Hematopoietic multipotent progenitor cell (in vitro differentiated cells): ENCODE data around the gene TELO2. TPM values are rescaled to one million over a fixed set of nuclear protein-coding genes. Genes with fewer than 3 reads are reported as not detected.
A peak's percentile ranks its signal among the peaks of the same experiment; 100 is the strongest.

Experiments
- DNase-seq, 3 donors: peaks; one replicate each; pipeline ENCODE4 v3.0.0-alpha.2; 2011 to 2015; ENCODE audit warnings: low read depth in 2 of 3, low spot score in 2 of 3
- total RNA-seq: library from RNA; depleted of rRNA; stranded (reverse); fragments of >200 nt; gene quantifications from one replicate; pipeline ENCODE4 v1.2.3, GENCODE V29; 2012

TELO2 gene
- total RNA-seq, 1 donor = 33.7 TPM

GRCh38 chr16:1533443-1533951, 40.3 kb downstream of the TELO2 start, which contains the start of gene TMEM204:
Gene TMEM204 (plus strand): TSS chr16:1533666. CDS start chr16:1534276, 610 bp downstream.
- DNase-seq = no peak

DNA sequence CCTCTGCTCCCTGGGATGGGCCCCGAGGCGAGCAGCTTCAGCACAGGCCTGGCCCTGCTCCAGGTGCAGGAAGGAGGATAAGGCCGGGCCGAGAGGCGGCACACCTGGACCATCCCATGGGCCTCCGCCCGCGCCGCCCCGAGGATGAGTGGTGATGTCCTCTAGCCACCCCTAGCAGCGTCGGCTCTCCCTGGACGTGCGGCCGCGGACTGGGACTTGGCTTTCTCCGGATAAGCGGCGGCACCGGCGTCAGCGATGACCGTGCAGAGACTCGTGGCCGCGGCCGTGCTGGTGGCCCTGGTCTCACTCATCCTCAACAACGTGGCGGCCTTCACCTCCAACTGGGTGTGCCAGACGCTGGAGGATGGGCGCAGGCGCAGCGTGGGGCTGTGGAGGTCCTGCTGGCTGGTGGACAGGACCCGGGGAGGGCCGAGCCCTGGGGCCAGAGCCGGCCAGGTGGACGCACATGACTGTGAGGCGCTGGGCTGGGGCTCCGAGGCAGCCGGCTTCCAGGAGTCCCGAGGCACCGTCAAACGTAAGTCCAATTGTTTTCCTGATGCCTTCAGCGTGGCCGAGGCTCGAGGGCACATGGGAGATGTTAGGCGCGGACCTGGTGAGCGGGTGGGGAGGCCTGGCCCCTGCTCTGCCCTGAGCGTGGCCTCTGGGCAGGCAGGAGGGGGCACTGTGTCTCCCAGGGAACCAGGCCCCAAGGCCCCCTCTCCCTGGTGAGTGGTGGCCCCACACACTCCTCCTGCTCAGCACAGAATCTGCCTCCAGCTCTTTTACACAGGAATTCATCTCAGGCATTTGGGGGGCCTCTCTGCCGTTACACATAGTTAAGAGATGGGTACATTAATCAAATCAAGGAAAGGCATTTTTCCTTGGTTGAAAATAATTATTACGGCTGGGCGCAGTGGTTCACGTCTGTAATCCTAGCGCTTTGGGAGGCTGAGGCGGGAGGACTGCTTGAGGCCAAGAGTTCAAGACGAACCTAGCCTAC, 41.2 kb downstream of the TELO2 start:
- no peak for DNase-seq

DNA sequence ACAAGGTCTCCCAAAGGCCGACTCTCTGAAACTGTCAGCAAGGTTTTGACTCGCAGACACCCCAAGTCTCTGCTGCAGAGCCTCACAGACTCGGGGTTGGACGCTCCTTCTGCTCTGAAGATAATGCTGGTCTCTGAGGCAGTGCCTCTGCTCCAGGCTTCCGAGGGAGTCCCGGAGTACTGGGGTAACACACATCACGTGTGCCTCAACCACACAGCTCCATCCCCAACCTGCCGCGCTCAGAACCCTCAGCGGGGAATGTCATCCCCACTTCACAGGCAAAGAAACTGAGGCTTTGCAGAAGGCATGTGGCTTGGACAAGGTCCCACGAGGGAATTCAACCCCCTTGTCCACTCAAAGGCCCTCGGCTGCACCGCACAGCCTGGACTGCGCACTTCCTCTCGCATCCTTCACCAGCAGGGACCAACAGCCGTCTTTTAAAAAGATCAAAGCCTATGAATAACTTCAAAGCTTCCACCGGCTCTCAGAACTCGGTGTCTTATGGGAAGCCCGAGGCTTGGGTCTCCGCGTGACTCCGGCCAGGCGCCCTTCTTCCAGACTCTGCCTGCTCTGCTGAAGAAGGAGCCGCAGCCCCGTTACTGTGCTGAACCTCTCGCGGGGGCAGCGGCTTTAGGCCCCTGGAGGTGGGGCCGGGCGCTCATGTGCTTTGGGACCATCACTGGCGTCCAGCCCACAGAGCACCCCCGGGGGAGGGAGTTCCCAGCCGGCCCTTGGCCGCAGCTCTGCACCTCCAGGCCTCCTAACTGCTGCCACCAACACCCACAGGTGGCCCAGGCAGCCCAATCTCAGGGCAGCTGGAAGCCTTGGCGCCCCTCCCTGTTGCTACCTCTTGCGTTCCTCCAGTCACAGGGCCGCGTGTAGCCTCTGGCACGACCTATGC, 42.5 kb downstream of the TELO2 start:
- no peak for DNase-seq

GRCh38 chr16:1536601-1537000, 43.4 kb downstream of the TELO2 start:
- no peak for DNase-seq

GRCh38 chr16:1537138-1537577, 44.0 kb downstream of the TELO2 start:
- DNase-seq = no peak

DNA sequence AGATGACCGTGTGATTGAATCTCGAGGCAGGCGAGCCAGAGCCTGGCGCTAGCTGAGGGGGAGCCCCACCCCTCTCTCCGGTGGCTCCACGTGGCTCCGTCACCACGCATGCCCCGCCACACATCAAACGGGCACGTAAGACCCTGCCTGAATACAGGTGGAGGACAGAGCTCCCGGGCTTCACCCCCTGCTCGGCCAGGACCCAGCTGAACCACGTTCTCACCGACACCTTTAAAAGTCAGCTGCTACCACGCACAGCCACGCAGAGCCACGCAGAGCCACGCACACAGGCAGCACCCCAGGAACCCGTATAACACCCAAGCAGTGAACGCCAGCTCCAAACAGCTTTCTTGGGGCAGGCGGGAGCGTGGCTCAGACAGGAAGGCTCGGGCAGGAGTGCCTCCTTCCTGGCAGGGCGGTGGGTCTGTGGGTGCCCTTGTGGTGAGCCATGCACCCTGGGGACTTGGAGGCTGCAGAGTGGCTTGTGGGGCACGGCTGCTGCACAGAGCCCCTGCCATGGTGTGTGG, 44.7 kb downstream of the TELO2 start:
- DNase-seq = no peak

DNA sequence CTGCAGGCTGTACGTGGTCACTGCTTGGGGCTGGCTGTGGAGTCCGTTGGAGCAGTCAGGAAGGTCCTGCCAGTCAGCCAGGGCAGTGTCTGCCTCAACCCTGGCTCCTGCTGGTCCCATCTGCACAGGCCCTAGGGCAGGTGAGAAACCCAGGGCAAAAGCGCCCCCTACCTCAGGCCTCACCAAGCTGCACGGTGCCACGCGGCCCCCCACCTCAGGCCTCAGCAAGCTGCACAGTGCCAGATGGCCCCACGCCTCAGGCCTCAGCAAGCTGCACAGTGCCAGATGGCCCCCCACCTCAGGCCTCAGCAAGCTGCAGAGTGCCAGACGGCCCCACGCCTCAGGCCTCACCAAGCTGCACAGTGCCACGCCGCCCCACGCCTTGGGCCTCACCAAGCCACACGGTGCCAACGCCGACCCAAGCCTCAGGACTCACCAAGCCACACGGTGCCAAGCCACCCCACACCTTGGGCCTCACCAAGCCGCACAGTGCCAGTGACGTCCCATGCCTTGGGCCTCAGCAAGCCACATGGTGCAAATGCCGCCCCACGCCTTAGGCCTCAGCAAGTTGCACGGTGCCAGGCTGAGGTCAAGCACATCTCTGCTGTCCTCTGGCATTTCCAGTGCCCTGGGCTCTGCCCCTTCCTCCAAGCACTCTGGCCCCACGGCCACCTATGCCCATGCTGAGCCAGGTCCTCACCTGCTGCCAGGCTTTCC, 45.8 kb downstream of the TELO2 start:
- DNase-seq = peak in 1 of 3 donors; percentile 50

DNA sequence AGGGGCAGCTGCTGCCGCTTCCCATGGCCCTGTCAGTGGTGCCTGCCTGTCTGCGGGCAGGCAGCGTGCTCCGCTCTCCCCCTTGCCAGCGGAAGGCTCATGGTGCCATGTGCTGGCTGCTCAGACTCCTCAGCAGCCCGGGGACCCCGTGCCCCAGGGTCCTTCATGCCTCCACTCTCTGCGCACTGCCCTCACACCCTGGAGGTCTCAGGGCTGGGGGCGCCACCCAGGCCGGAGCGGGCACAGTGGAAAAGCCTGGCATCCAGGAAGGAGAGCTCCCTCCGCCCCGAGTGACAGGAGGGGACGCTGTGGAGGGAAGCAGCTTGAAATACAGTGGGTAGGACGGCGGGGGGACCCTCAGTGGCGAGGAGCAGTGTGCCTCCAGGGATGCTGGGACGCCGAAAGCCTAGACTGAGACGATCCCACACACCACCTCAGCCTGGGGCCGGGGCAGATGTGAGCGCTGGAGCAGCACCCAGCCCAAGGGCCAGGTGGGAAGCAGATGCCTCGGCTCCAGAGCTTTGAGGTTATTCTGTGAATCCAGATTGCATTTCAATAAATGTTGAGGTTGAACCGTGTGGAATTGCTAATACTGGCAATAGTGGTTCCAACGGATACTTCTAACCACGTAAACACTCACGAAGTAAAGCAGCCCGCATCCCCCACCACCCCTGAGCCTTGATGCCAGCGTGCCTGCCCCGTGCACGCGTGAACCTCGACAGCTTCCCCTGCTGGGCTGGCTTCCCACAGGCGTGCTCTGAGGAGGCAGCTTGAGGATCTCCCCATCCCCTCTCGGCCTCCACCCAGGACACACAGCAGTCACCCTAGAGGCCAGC, 46.8 kb downstream of the TELO2 start:
- DNase-seq = no peak

GRCh38 chr16:1540556-1540855, 47.3 kb downstream of the TELO2 start:
- DNase-seq = no peak

DNA sequence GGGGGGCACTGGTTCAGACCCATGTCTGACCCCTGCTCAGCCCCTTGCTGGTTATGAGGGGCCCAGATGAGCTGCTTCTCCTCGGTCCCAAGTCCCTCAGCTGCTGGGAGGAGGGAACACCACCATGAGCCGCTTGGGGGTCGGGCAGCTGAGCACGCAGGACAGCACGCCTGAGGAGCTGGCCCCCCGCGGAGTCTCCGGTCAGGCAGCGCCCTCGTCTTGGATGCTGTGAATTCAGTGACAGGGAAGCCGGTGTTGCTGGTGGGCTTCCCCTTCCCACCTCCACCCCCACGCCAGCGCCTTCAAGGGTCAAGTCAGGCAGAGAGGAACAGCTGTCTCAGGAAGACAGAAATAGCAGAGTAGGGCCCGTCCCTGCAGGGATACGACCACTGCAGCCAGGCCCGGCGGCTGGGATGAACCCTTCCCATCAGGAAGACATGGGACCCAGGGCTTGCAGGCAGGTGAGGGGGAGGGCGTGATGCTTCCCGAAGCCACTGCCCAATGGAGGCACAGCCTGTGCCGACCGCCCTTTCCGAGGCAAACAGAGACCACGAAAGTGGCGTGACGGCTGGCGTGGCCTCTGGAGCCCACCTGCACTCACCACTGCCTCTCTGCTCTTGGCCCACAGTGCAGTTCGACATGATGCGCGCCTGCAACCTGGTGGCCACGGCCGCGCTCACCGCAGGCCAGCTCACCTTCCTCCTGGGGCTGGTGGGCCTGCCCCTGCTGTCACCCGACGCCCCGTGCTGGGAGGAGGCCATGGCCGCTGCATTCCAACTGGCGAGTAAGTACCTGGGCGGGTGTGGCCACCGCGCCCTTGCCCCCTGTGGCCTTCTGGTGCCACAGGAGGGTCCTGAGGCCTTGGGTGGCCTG, 48.4 kb downstream of the TELO2 start:
- no peak for DNase-seq

GRCh38 chr16:1542166-1542500, 49.0 kb downstream of the TELO2 start:
- DNase-seq = no peak

DNA sequence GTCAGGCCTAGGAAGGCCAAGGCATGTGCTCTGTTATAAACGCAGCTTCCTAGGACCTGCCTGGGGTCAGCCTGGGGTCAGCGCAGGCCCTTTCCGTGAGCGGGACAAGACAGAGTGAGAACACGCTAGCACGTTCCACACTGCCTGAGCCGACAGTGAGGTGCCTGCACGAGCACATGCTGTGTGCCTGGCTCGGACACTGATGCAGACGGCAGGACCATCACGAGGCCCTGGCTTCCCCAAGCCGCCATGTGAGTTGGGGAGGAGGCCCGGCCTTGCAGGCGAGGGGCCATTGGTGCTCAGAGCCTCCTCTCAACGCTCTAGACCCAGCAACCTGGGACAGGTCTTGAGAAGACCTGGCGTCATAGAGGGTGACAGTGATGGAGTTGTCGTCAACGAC, 49.4 kb downstream of the TELO2 start:
- no peak for DNase-seq

- DNase-seq = peak in 2 of 3 donors; percentile 83 to 84
Measured at GRCh38 chr16:1543085-1543896, 50.1 kb downstream of the TELO2 start.

DNA sequence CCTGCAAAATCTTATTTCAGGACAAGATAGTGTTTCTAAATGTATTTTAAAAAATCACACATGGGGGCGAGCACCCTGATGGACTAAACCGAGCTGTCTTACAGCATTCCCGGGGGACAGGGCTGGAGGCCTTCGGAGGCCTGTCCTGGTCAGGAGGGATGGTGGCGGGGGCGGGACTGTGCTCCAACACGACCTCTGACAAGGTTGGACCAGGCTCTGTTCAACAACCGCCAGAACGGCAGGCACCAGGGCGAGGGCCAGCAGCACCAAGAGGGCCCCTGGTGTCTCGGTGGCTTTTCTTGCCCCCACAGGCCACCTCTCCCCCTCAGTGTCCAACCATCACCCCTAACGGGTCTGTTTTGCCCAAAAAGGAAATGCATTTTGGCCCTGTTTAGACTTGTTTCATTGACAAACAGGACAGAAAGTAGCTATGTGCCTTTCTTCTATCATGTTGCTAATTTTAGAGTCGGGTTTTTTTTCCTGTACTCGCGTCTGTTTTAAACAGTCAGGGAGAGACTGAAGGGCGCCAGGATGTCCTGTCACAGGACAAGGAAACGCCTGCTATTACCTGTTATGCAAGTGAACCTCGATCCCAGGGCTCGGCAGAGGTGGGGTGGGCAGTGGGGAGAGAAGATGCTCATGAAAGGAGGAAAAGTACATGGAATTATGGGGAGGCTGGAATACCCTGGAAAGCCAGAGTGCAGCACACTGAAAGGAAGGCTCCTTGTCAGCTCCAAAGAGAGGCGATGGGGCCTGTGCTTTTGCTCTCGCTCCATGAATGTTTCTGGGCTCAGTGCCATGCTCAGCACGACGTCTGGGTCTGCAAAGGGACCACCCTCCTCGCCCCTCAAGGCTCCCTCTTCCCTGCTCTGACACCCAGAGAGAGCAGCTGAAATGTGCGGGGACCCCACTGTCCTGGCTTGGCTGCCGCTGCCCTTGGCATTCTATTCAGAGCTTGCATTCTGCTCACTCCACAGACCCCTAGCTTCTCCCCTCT, 52.2 kb downstream of the TELO2 start:
- peak in 2 of 3 donors; percentile 48 to 58 for DNase-seq

- DNase-seq = no peak
Measured at GRCh38 chr16:1546430-1546829, 53.3 kb downstream of the TELO2 start.

DNA sequence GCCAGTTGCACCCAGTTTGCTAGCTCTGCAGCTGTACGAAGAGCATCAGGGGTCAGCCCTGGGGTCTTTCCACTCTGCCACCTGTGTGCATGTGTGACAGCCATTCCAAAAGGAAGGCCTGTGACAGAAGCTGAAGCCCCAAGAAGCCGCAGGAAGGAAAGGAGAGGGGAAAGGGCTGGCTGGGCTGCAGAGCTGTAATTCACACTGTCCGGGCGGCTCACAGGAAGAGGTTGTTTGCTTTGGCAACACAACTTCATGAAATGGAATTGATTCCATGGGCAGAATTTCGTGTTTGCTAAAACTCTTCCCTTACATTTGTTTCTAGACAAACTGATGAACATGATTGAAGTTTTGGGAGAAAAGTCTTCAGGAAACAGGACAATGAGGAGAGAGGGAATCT, 55.1 kb downstream of the TELO2 start:
- DNase-seq = peak in 1 of 3 donors; percentile 8
